A673 (cell line): ENCODE results near the gene RABGAP1L.

Experiments
- EZH2 ChIP-seq: fragments of 200-600 bp; sonication (generic); IDR thresholded peaks from 2 replicates; pipeline ENCODE4 v1.6.1; 2017; ENCODE audit warnings: borderline replicate concordance, low read depth, mild to moderate bottlenecking, mixed read lengths, antibody characterized with exemption, low read length; ENCODE audit not compliant: poor library complexity, severe bottlenecking
- TF ChIP-seq, protein P1 (sequence below): fragments of 300-800, 200-600 bp; sonication (generic); conservative IDR thresholded peaks from 2 replicates; pipeline ENCODE4 v1.5.1; 2017; ENCODE audit warnings: low read depth, mild to moderate bottlenecking, antibody characterized with exemption, low read length, moderate library complexity, mixed read lengths

DNA sequence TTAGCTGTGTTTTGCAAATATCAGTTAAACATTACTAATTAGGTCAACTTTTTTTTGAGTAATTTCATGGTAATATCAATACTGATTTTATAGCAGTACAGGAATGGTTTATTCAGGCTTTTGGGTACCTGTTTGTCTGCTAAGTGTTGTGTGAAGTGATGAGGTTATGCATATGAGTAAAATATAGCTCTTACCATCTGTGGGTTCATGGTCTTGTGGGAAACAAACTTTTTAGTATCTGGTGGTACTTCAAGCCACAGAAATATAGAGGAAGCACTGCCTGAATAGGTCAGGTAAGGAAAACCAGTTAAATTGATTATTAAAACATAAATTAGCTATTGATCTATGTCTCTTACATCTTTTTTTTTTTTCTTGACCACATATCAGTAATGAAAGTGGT is 113.9 kb downstream of the RABGAP1L start:
- TF ChIP-seq, protein P1, sequence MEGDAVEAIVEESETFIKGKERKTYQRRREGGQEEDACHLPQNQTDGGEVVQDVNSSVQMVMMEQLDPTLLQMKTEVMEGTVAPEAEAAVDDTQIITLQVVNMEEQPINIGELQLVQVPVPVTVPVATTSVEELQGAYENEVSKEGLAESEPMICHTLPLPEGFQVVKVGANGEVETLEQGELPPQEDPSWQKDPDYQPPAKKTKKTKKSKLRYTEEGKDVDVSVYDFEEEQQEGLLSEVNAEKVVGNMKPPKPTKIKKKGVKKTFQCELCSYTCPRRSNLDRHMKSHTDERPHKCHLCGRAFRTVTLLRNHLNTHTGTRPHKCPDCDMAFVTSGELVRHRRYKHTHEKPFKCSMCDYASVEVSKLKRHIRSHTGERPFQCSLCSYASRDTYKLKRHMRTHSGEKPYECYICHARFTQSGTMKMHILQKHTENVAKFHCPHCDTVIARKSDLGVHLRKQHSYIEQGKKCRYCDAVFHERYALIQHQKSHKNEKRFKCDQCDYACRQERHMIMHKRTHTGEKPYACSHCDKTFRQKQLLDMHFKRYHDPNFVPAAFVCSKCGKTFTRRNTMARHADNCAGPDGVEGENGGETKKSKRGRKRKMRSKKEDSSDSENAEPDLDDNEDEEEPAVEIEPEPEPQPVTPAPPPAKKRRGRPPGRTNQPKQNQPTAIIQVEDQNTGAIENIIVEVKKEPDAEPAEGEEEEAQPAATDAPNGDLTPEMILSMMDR, result no peak
- TF ChIP-seq EZH2, result no peak
